ENCODE results near the gene PER1. TPM values are rescaled to one million over a fixed set of nuclear protein-coding genes. Genes with fewer than 3 reads are reported as not detected.

PER1 gene
- total RNA-seq, 1 experiment from 2014 or later = 87.6 TPM

DNA sequence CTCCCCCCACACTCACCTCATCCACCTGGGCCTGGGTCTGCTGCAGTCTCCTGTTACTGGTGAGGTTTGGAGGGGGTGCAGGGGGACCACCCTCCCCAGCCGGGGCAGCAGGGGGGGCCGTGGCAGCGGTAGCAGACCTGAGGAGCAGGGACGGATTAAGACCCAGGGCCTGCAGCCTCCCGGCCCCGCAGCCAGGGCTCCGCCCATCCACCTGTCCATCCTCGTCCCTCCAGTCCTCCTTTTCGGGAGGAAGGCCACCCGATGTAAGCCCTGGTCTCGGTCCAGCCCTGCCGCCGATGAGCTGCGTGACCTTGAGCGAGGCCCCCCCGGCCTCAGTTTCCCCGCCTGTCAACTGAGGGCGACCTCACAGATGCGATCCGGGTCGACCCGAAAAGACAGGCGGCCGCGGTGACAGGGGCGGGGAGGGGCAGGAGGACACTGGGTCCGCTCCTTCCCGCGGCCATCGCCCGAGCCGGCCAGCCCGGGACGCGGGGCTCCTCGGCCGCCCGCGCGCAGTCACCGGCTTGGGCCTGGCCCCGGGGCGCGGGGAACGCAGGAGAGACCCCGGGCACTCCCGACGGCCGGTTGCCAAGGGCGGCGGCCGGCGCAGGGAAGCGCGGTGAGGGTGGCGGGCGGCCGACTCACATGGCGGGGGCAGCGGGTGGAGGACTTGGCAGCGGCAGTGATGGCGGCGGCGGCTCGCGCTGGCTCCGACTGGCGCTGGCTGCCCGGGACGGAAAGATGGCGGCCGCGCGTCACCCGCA is 10.2 kb upstream of the PER1 start, which contains the start of gene VAMP2:
VAMP2 (minus strand) TSS at position 716 of the 764 bp plus-strand sequence; CDS start at position 647, 69 bp downstream.
- ATAC-seq = peak; percentile 58
- H3K9me2 ChIP-seq (ENCODE audit: insufficient read depth) = no peaks in the 10 kb centered on the region
- H2AFZ ChIP-seq (ENCODE audit: low read depth, low read length, poor library complexity, severe bottlenecking) = no peak within 1 kb of the TSS
- H3K4me2 ChIP-seq (ENCODE audit: low read length) = peak within 1 kb of the TSS; percentile 99
- CTCF ChIA-PET = no interaction called here
- BruUV-seq (replicated peaks) = no TSS peak
- RAD21 ChIA-PET (ENCODE audit: low non-redundant PET in 1 of 2, low total read pairs in 2 of 2, uncharacterized antibody in 2 of 2, unreplicated experiment in 2 of 2) = no interaction called here
- H3K27me3 ChIP-seq (ENCODE audit: insufficient read depth, low read length) = no peaks in the 10 kb centered on the region
- H3K36me3 ChIP-seq (ENCODE audit: control insufficient read depth in 1 of 2, insufficient read depth in 2 of 2, low read length in 2 of 2) = peaks cover 4 to 13% of the 10 kb centered on the region in 2 experiments; a peak in 3 of 4 replicates
- POLR2A ChIA-PET = interaction anchor here (0.6 to 9.4 kb wide), 2 partner anchors 10 kb away, joined by 3 to 95 read pairs; no protein-coding TSS in a partner anchor
- intact Hi-C loops (cut with micrococcal nuclease) = no loop called here
- H3K4me1 ChIP-seq (ENCODE audit: control insufficient read depth in 1 of 2, insufficient read depth in 2 of 2, low read length in 2 of 2) = peaks cover 39 to 68% of the 10 kb centered on the region in 2 experiments
- peak within 1 kb of the TSS; percentile 93 for H3K27ac ChIP-seq (ENCODE audit: low read depth, low read length)
- H3K9me3 ChIP-seq (ENCODE audit: control insufficient read depth in 1 of 2, insufficient read depth in 1 of 2, low read depth in 1 of 2, low read length in 2 of 2) = no peaks in the 10 kb centered on the region
- DNase-seq (ENCODE audit: low read depth, low spot score) = no peak
- H3K4me3 ChIP-seq (replicated peaks in 1 of 2; ENCODE audit: low read depth in 1 of 2, low read length in 2 of 2) = peak within 1 kb of the TSS; percentile 95 to 99
- H4K20me1 ChIP-seq (ENCODE audit: insufficient read depth) = no peaks in the 10 kb centered on the region
- peak within 1 kb of the TSS; percentile 100 for H3K9ac ChIP-seq (ENCODE audit: low read length)
- TF ChIP-seq, protein P1, sequence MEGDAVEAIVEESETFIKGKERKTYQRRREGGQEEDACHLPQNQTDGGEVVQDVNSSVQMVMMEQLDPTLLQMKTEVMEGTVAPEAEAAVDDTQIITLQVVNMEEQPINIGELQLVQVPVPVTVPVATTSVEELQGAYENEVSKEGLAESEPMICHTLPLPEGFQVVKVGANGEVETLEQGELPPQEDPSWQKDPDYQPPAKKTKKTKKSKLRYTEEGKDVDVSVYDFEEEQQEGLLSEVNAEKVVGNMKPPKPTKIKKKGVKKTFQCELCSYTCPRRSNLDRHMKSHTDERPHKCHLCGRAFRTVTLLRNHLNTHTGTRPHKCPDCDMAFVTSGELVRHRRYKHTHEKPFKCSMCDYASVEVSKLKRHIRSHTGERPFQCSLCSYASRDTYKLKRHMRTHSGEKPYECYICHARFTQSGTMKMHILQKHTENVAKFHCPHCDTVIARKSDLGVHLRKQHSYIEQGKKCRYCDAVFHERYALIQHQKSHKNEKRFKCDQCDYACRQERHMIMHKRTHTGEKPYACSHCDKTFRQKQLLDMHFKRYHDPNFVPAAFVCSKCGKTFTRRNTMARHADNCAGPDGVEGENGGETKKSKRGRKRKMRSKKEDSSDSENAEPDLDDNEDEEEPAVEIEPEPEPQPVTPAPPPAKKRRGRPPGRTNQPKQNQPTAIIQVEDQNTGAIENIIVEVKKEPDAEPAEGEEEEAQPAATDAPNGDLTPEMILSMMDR (IDR thresholded peaks at IDR 0.05 in 2 of 3, conservative IDR thresholded peaks at IDR 0.05 in 1 of 3; ENCODE audit: borderline replicate concordance in 1 of 3, insufficient read depth in 1 of 3, low read depth in 2 of 3, low read length in 2 of 3) = 0 out of 6 replicates have a peak, but pooled peaks of 1 of the 3 experiments have one; percentile 7
- TF ChIP-seq YY1 (IDR thresholded peaks at IDR 0.05; ENCODE audit: extremely low read depth, insufficient replicate concordance, low read depth, low read length) (peak; percentile 91), SIN3A (IDR thresholded peaks at IDR 0.05; ENCODE audit: low read depth) (peak; percentile 54; the same call in 1 of the 2 replicates), POLR2AphosphoS5 (IDR thresholded peaks at IDR 0.05; ENCODE audit: low read depth, low read length) (peak; percentile 89), ZFX (IDR thresholded peaks at IDR 0.05) (peak; percentile 75), JUND (IDR thresholded peaks at IDR 0.05) (no peak)
- H3K79me2 ChIP-seq (ENCODE audit: insufficient read depth, low read length) = peaks cover 34% of the 10 kb centered on the region
